Hindlimb muscle (tissue), 1 donor: ENCODE data around the gene TYK2. TPM values are rescaled to one million over a fixed set of nuclear protein-coding genes. Genes with fewer than 3 reads are reported as not detected.
"Not testable (repeated sequence)": the region's sequence is repeated elsewhere in the genome, so short reads cannot be mapped to it uniquely, and the experiment has no call there.

Experiments
- DNase-seq: peaks from one replicate; pipeline ENCODE4 v3.0.0-alpha.2; 2013
- polyA plus RNA-seq: library from polyadenylated mRNA; unstranded; fragments of 120-200 nt; gene quantifications from one replicate; pipeline ENCODE4 v1.2.1, GENCODE V29; 2013; ENCODE audit not compliant: insufficient read length

The TYK2 gene
- 71.8 TPM for polyA plus RNA-seq

GRCh38 chr19:10380313-10381102, at the start of gene TYK2:
TYK2 (minus strand) TSS chr19:10380572; CDS start chr19:10378406, 2,166 bp downstream.
- DNase-seq, result peak; percentile 99

- DNase-seq, result no peak
Measured at GRCh38 chr19:10428996-10429381, 48.6 kb upstream of the TYK2 start.

- no peak for DNase-seq
Measured at GRCh38 chr19:10427169-10427568, 46.8 kb upstream of the TYK2 start.

- DNase-seq, result peak; percentile 73
Measured at GRCh38 chr19:10424011-10424637, 43.8 kb upstream of the TYK2 start.

- no peak for DNase-seq
Measured at GRCh38 chr19:10422846-10423245, 42.5 kb upstream of the TYK2 start.

- DNase-seq, result no peak
Measured at GRCh38 chr19:10422046-10422461, 41.7 kb upstream of the TYK2 start.

- DNase-seq, result no peak
Measured at GRCh38 chr19:10421240-10422045, 41.1 kb upstream of the TYK2 start.

- no peak for DNase-seq
Measured at GRCh38 chr19:10420444-10421239, 40.3 kb upstream of the TYK2 start, which contains the start of gene PDE4A. PDE4A (plus strand) TSS chr19:10420538; CDS start chr19:10420765, 227 bp downstream.

- no peak for DNase-seq
Measured at GRCh38 chr19:10419646-10420443, 39.5 kb upstream of the TYK2 start.

- DNase-seq, result no peak
Measured at GRCh38 chr19:10419200-10419645, 38.9 kb upstream of the TYK2 start.

- no peak for DNase-seq
Measured at GRCh38 chr19:10418485-10419199, 38.3 kb upstream of the TYK2 start.

GRCh38 chr19:10418235-10418484, 37.8 kb upstream of the TYK2 start:
- DNase-seq, result no peak

GRCh38 chr19:10417541-10418234, 37.3 kb upstream of the TYK2 start:
- no peak for DNase-seq

- peak; percentile 77 for DNase-seq
Measured at GRCh38 chr19:10416380-10417257, 36.2 kb upstream of the TYK2 start.

- no peak for DNase-seq
Measured at GRCh38 chr19:10416083-10416379, 35.7 kb upstream of the TYK2 start.

GRCh38 chr19:10412257-10412977, 32.0 kb upstream of the TYK2 start:
- DNase-seq, result no peak

- not testable (repeated sequence) for DNase-seq
Measured at GRCh38 chr19:10411224-10411623, 30.9 kb upstream of the TYK2 start.

- no peak for DNase-seq
Measured at GRCh38 chr19:10408511-10409283, 28.3 kb upstream of the TYK2 start.
